Measurements from ENCODE around the gene PLEK.
"Not testable (repeated sequence)": the region's sequence is repeated elsewhere in the genome, so short reads cannot be mapped to it uniquely, and the experiment has no call there.

Gene PLEK

DNA sequence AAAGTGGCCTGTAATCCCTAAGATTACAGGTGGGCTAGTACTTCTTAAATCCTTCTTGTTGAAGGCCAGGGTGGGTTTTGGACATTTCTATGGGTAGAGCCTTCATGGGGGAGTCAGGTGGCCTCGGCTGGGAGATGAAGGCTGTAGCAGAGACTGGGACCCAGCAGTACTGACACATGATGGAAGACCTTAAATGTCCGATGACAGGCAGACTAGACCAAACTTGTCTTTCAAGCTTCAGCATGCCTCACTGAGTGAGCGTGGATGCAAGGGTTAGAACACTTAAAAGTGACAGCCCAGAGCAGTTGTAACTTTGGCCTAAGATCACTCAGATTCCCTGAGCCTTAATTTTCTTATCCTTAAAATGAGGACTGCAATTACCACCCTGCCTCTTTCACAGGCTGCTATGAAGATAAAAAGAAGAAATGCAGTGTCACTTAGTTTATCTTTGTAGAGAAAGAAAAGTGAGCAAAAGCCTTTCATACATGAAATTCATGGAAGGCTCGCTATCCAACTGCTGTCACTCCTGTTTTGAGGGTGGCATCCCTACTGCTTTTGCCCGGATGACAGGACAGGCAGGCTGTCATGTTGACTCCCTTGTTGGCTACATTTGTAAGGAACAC is 19.5 kb downstream of the PLEK start:
- in situ Hi-C loops (cut with HindIII; ENCODE audit: low sequenced_read_pairs), result loop anchor here (10.0 kb wide), 1 partner anchor 50 kb away; no protein-coding TSS in a partner anchor

DNA sequence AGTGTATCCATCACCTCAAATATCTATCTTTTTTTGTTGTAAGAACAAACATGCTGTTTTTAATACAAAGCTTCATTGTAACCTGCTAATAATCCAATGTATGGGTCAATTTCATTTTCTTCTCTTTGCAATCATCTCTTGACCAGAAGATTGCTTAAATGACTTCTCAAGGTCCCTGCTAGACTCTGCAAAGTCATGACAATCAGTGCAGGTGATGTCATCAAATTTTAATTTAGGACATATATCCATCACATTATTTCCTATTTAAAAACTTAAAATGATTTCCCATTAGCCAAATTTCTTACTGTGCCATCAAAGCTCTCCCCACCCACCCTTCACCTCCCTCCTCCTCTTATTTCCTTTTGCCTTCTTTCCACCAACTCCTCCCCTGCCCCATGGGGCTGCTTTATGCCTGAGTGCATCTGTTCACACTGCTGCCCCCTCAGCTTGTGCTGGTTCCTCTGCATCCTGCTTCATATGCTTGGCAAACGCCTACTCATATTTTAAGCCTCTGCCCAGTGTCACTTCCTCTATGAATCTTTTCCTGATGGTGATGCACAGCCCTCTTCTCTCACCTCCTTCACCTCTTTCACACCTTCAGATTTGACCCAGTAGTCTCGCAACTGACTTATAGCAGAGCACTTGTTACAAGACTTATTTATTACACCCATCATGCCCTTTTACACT is 20.3 kb downstream of the PLEK start:
- in situ Hi-C loops (cut with HindIII; ENCODE audit: low sequenced_read_pairs), result loop anchor here (10.0 kb wide), 1 partner anchor 49 kb away; no protein-coding TSS in a partner anchor

DNA sequence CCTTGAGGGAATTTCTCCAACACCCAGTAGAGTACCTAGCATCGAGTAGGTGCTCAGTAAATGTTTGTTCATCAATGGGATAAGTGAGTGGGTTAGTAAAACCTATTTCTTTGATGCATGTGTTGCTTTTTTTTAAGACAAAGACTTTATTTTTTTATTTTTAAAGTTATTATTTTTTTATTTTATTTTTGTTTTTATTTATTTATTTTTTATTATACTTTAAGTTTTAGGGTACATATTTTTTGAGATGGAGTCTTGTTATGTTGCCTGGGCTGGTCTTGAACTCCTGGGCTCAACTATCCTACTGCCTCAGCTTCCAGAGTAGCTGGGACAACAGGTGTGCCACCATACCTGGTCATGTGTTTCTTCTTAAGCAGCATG is 20.8 kb downstream of the PLEK start:
- in situ Hi-C loops (cut with HindIII; ENCODE audit: low sequenced_read_pairs), result loop anchor here (10.0 kb wide), 1 partner anchor 49 kb away; no protein-coding TSS in a partner anchor

DNA sequence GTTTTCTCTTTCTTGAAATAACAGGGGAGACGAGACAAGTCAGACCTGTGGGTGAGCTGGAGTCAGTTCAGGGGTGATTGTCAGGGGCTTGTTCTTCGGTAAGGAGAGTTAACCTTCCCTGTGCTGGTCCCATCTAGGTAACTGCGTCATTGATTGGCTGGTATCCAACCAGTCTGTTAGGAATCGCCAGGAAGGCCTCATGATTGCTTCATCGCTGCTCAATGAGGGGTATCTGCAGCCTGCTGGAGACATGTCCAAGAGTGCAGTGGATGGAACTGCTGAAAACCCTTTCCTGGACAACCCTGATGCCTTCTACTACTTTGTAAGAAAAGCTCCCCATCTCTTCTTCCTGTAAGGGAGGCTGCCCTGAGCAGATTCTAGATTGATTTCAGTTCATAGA is 21.3 kb downstream of the PLEK start:
- in situ Hi-C loops (cut with HindIII; ENCODE audit: low sequenced_read_pairs), result loop anchor here (10.0 kb wide), 1 partner anchor 48 kb away; no protein-coding TSS in a partner anchor

DNA sequence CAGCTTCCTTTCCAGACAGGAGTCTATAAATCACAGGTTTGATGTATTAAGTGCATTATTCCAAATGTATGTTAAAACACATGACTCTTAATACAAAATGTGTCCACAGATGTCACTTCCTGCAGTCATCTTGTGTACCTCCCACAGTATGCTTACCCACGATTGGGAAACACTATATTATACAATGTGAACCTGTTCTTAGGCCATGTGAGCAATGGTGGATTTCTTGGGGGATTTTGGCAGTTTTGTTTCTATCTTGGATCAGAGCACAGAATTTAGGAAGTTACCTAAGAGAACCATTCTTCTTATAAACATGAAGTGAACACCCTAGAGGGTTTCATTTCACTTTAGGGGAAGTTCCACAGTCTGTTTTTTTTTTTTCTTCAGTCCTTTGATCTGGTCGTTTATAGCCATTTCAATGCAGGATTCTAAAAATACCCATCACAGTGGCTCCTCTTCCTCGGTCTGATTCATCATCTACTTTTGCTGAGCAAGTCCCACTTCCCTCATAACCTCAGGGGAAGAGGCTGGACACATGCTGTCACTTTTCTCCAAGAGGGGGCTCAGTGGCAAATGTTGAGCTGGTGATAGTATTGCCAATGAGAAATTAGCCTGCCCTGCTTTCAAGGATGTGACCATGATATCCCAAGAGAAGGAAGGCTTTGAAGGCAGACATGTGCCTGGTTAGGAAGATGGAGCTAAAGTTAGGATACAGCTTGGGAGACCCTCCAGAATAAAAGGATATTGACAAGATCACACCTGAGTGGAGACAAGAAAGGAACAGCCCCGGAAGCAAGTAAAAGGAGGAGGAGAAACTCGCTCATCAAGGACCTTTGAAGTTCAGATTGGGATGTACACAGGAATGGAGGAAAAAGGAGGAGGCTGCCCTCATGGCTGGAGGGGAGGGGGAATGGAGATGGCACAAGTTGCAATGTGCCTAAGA is 22.6 kb downstream of the PLEK start:
- in situ Hi-C loops (cut with HindIII; ENCODE audit: low sequenced_read_pairs), result loop anchor here (10.0 kb wide), 1 partner anchor 47 kb away; no protein-coding TSS in a partner anchor

DNA sequence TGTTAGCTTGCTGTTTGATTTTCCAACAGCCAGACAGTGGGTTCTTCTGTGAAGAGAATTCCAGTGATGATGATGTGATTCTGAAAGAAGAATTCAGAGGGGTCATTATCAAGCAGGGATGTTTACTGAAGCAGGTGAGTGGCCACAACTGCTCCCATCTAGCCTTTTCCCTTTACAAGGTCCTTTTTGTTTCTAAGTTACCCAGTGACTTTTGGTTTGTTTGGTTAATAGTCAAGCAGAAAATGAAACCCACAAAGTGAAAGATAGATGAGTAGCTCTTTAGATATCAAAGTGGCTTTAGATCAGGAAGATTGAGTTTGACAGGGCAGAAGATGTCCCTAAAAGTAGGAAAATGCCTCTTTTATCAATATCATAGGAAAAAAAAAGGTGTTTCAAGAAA is 23.3 kb downstream of the PLEK start:
- in situ Hi-C loops (cut with HindIII; ENCODE audit: low sequenced_read_pairs), result loop anchor here (10.0 kb wide), 1 partner anchor 46 kb away; no protein-coding TSS in a partner anchor

DNA sequence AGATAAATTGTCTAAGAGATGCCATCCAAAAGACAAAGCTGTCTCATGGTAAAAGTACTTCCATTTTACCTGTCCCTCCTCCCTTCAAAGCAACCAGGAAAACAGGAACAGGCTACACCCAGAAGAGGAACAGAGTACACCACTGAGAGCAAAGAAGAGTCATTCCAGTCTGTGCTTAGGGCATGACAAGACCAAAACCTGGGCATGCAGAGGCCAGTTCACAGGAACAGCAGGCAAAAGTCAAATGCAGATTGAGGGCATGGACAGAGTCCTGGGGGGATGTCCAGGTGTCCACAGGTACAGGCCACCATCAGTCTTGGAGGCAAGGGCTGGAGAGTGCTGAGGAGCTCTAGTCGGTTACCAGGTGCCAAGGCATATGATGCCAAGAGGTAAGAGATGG is 23.7 kb downstream of the PLEK start:
- in situ Hi-C loops (cut with HindIII; ENCODE audit: low sequenced_read_pairs), result loop anchor here (10.0 kb wide), 1 partner anchor 46 kb away; no protein-coding TSS in a partner anchor

DNA sequence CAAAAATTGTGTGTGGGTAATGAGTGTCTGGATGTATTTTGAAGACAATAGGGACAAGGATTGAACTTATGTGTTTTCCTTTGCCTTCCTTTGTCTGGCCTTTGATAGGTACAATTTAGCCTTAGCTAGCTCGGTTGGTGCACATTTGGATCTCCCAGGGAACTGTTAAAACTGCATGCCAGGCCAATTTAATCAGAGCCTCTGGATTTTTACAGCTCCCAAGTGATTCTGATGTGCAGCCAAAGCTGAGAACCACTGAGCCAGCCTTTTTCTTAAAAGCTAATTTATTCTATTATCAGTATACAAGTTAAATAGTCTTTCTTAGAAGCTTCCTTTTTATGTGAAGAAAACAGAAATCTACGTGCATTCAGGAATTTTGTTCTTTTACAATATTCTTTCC is 25.0 kb downstream of the PLEK start:
- in situ Hi-C loops (cut with HindIII; ENCODE audit: low sequenced_read_pairs), result loop anchor here (5.0 kb wide), 1 partner anchor 48 kb away; no protein-coding TSS in a partner anchor

DNA sequence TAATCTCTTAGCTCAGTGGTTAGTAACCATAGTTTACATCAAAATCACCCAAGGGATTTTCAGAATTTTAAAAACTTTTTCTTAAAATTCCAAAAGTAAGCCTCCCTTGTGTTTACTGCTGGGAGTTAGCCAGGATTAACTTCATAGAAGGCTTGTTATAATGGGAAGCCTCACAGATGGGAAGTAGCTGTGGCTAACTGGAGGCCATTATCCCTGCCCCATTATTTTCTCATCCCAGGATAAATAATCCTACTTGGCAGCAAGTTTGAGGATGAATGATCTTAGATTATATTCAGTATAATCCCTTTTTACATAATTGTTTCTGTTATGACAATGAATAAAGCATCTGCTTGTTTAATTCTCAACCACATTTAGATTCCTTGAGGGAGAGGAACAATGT is 25.5 kb downstream of the PLEK start:
- in situ Hi-C loops (cut with HindIII; ENCODE audit: low sequenced_read_pairs), result loop anchor here (5.0 kb wide), 1 partner anchor 48 kb away; no protein-coding TSS in a partner anchor

DNA sequence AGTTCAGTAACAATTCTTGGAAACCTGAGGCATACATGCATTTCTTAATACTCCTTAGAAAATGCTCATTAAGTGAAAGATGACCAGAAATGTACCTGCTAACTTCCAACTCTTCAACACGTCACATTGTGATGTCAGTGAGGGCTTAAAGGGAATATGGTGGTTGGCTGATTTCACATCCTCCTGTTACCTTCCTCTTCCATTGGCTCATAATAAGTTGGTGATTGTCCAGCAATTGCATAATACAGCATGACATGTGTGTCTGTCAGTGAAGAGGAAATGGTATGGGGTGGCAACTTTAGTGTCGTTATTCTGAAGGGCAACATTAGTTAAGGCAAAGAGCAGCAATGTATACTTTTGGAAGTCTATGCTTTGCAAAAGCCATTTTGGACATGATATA is 26.0 kb downstream of the PLEK start:
- in situ Hi-C loops (cut with HindIII; ENCODE audit: low sequenced_read_pairs), result loop anchor here (5.0 kb wide), 1 partner anchor 49 kb away; no protein-coding TSS in a partner anchor

DNA sequence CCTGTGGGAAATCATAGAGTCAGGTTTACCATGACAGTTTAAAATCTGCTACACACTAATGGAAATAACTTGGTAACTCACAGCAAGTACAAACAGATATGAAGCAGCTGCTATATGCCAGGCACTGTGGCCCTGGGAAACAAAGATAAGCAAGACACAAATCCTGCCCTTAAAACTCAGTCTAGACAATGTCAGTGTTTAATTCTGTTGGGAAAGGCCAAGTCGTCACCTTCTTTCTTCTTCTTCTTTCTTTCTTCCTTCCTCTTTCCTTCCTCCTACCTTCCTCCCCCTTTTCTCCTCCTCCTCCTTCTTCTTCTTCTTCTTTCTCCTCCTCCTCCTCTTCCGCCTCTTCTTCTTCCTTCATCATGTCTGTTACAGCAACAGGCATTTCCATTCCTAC is 26.8 kb downstream of the PLEK start:
- in situ Hi-C loops (cut with HindIII; ENCODE audit: low sequenced_read_pairs), result loop anchor here (5.0 kb wide), 1 partner anchor 50 kb away; no protein-coding TSS in a partner anchor

DNA sequence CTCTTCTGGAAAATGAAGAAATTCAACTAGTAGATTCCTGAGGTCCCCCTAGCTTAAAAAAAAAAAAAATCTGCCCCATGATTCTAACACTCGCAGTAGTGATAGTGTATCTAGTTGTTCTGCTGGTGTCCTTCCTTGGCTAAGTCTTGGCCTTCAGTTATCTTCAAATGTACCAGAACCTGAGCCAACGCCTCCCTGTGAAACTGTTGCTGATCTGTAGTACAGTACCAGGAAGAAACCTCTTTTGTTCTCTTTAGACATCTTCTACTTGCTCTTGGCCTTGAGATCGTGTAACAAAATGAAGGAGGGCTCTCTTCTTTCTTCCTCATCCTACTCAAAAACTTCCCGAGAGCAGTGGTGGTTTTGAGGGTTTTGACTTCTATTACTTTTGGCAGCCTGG is 31.0 kb downstream of the PLEK start:
- in situ Hi-C loops (cut with HindIII; ENCODE audit: low sequenced_read_pairs), result no loop called here

DNA sequence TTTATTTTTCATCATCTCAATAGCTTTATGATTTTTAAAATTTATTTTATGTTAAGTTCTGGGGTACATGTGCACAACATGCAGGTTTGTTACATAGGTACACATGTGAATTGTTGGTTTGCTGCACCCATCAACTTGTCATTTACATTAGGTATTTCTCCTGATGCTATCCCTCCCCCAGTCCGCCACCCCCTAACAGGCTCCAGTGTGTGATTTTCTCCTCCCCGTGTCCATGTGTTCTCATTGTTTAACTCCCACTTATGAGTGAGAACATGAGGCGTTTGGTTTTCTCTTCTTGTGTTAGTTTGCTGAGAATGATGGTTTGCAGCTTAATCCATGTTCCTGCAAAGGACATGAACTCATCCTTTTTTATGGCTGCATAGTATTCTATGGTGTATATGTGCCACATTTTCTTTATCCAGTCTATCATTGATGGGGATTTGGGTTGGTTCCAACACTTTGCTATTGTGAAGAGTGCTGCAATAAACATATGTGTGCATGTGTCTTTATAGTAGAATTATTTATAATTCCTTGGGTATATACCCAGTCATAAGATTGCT is 32.7 kb downstream of the PLEK start:
- in situ Hi-C loops (cut with HindIII; ENCODE audit: low sequenced_read_pairs), result not testable (repeated sequence)

DNA sequence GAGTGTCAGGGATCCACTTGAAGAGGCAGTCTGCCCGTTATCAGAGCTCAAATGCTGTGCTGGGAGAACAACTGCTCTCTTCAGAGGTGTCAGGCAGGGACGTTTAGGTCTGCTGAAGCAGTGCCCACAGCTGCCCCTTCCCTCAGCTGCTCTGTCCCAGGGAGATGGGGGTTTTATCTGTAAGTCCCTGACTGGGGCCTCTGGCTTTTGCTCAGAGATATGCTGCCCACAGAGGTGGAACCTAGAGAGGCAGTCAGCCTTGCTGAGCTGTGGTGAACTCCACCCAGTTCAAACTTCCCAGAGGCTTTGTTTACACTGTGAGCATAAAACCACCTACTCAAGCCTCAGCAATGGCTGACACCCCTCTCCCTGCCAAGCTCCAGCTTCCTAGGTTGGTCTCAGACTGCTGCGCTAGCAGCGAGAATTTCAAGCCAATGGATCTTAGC is 38.1 kb downstream of the PLEK start:
- in situ Hi-C loops (cut with HindIII; ENCODE audit: low sequenced_read_pairs), result no loop called here

DNA sequence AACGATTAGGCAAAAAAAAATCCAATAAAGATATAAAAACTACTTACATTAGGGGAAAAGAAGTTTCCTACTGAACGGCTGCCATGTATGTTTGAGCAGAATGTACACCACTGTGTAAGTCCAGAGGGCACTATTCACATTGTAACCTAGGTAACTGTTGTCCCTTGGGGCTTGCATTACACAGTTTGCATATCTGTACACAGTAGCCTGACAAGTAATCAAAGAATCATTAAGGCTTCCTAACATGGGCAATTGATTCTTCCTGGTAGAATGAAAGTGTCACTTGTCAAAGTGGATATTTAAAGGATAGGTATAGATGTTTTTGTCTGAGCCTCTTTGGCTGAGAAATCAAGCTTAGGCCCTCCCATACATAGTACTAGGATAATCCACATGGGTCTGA is 39.1 kb downstream of the PLEK start:
- in situ Hi-C loops (cut with HindIII; ENCODE audit: low sequenced_read_pairs), result no loop called here

DNA sequence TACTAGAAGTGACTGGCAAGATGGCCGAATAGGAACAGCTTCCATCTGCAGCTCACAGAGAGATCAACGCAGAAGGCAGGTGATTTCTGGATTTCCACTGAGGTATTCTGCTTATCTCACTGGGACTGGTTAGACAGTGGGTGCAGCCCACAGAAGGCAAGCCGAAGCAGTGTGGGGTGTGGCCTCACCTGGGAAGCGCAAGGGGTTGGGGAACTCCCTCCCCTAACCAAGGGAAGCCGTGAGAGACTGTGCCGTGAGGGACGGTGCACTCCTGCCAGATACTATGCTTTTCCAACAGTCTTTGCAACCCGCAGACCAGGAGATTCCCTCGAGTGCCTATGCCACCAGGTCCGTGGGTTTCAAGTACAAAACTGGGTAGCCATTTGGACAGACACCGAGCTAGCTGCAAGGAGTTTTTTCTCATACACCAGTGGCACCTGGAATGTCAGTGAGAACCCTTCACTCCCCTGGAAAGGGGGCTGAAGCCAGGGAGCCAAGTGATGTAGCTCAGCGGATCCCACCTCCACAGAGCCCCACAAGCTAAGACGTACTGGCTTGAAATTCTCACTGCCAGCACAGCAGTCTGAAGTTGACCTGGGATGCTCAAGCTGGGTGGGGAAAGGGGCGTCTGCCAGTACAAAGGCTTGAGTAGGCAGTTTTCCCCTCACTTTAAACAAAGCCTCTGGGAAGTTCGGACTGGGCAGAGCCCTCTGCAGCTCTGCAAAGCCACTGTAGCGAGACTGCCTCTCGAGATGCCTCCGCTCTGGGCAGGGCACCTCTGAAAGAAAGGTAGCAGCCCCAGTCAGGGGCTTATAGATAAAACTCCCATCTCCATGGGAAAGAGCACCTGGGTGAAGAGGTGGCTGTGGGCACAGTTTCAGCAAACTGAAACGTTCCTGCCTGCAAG is 40.1 kb downstream of the PLEK start:
- in situ Hi-C loops (cut with HindIII; ENCODE audit: low sequenced_read_pairs), result no loop called here

DNA sequence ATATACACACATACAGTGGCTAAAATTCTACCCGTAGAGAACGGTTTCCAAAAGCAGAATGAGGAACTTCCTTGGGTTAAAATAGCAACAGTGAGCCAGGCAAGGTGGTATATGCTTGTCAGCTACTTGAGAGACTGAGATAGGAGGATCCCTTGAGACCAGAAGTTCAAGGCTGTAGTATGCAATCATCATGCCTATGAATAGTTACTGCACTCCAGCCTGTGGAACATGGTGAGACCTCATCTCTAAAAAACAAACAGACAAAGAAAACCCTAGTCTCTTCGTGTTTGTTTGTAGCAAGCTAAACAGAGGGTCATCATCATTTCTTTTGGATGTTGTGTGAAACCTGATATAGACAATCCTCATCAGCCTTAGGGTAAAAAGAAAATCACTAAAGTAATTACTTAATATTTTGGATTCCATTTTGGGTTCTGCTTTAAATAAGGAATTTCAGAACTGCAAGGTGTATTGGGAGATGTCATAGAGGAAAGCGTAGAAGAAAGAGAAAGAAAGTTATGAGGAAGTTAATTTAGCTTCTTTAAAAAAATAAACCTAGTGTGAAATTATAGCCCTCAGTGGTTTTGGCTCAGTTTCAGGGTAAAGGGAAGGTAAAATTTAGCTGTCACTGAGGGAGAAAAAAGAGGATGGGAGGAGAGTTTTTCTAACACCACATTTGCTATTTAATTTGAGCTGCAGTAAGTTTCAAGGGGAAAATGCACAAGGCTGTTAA is 46.5 kb downstream of the PLEK start:
- in situ Hi-C loops (cut with HindIII; ENCODE audit: low sequenced_read_pairs), result no loop called here

DNA sequence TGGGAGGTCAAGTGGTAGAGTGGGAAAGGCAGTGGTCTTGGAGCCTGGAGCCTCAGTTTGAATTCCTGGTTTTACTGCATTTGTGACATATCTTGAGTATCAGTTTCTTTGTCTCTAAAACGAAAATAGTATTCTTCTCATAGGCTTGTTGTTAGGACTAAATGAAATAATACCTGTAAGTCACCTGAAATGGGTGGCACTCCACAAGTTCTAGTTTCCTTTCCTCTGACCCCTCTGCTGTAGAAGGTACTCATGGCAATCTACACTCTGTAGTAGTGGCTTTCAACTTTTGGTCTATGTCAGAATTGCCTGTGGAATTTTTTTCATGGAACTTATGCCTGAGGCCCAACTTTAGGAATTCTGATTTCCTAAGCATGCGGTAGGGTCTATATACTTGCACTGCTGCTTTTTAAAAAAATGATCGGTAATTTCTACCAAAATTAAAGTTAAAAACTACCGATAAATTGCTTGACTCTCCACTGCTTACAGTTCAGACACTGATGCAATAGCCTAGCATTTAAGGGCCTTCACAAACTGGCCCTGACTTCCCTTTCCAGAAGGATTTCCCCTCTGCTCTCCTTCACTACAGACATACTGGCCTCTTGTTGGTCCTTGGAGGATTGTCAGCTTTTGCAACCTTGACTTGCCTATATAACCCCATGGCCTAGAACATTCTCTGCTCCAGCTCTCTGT is 47.2 kb downstream of the PLEK start:
- in situ Hi-C loops (cut with HindIII; ENCODE audit: low sequenced_read_pairs), result no loop called here
